HCT116 (cell line): ENCODE data around the gene PLXDC1. TPM values are rescaled to one million over a fixed set of nuclear protein-coding genes. Genes with fewer than 3 reads are reported as not detected.

Experiments
- ATAC-seq: fragments of 200-7000 bp; cut with Tn5 transposase; 2 replicates; pipeline ENCODE4 v1.9.1; 2020; ENCODE audit warnings: mild to moderate bottlenecking, moderate library complexity
- BruUV-seq: library from RNA; stranded (reverse); fragments of 400-500 nt; replicated peaks from 2 replicates; lab custom pipeline; 2021; lab: Mats Ljungman, UMichigan
- CTCF ChIA-PET: fragments of 300-600 bp; sonication (Branson Sonifier 250); formaldehyde crosslinking; loops from one replicate; lab custom pipeline; 2021; ENCODE audit warnings: antibody characterized with exemption; lab: Charles Lee
- POLR2A ChIA-PET: fragments of 300-600, 350-600 bp; sonication (Branson Sonifier 250); formaldehyde crosslinking; loops from one replicate; lab custom pipeline; 2021; ENCODE audit warnings: antibody characterized with exemption; lab: Charles Lee
- RAD21 ChIA-PET, 2 experiments: fragments of 300-600 bp; sonication (Branson Sonifier 250); formaldehyde crosslinking; loops; one replicate each; lab custom pipeline; 2023; ENCODE audit warnings: low total read pairs in 2 of 2; ENCODE audit not compliant: uncharacterized antibody in 2 of 2, unreplicated experiment in 2 of 2, low non-redundant PET in 1 of 2; lab: Charles Lee
- DNase-seq: peaks from one replicate; pipeline ENCODE4 v3.0.0-alpha.2; 2010; ENCODE audit warnings: low read depth, low spot score
- H2AFZ ChIP-seq: fragments of 200-600 bp; shearing (Covaris generic), sonication (generic); 2 replicates; pipeline ENCODE4 v1.6.1; 2017; ENCODE audit warnings: low read depth, mixed run types, mixed read lengths, antibody characterized with exemption, low read length; ENCODE audit not compliant: poor library complexity, severe bottlenecking
- H3K27ac ChIP-seq: 2 replicates; pipeline ENCODE4 v1.5.1; 2012; ENCODE audit warnings: low read depth, low read length
- H3K27me3 ChIP-seq: fragments of 200-600 bp; sonication (generic); 2 replicates; pipeline ENCODE4 v1.6.1; 2016; ENCODE audit warnings: mixed run types, low read length, mixed read lengths; ENCODE audit not compliant: insufficient read depth
- H3K36me3 ChIP-seq, 2 experiments: fragments of 200-500 bp in 1 of 2; fragments of 200-600 bp in 1 of 2; sonication (Bioruptor generic) in 1 of 2; sonication (generic) in 1 of 2; 2 replicates each; pipeline versions ENCODE4 v1.5.1 to v1.6.1; 2014 to 2016; ENCODE audit warnings: low read length in 2 of 2, inconsistent platforms in 1 of 2, mixed read lengths in 1 of 2, mixed run types in 1 of 2; ENCODE audit not compliant: insufficient read depth in 2 of 2, control insufficient read depth in 1 of 2
- H3K4me1 ChIP-seq, 2 experiments: fragments of 200-600 bp in 1 of 2; sonication (generic) in 1 of 2; 2 replicates each; pipeline versions ENCODE4 v1.5.1 to v1.6.1; 2012 to 2017; ENCODE audit warnings: low read length in 2 of 2, inconsistent platforms in 1 of 2, mild to moderate bottlenecking in 1 of 2, mixed read lengths in 1 of 2, mixed run types in 1 of 2, moderate library complexity in 1 of 2; ENCODE audit not compliant: insufficient read depth in 2 of 2, control insufficient read depth in 1 of 2
- H3K4me2 ChIP-seq: fragments of 200-600 bp; sonication (generic); 2 replicates; pipeline ENCODE4 v1.6.1; 2017; ENCODE audit warnings: mixed run types, low read length, mixed read lengths
- H3K4me3 ChIP-seq, 2 experiments: fragments of 200-600 bp in 1 of 2; sonication (generic) in 1 of 2; replicated peaks in 1 of 2; 2 replicates each; pipeline ENCODE4 v1.5.1; 2011 to 2016; ENCODE audit warnings: low read length in 2 of 2, control low read depth in 1 of 2, low read depth in 1 of 2, mild to moderate bottlenecking in 1 of 2, mixed read lengths in 1 of 2, mixed run types in 1 of 2
- H3K79me2 ChIP-seq: fragments of 200-600 bp; sonication (generic); 2 replicates; pipeline ENCODE4 v1.6.1; 2017; ENCODE audit warnings: mild to moderate bottlenecking, mixed run types, low read length, moderate library complexity, mixed read lengths; ENCODE audit not compliant: insufficient read depth
- H3K9ac ChIP-seq: fragments of 200-600 bp; sonication (generic); 2 replicates; pipeline ENCODE4 v1.6.1; 2016; ENCODE audit warnings: low read length, mixed read lengths
- H3K9me2 ChIP-seq: fragments of 200-600 bp; sonication (generic), shearing (Covaris generic); 2 replicates; pipeline ENCODE4 v1.6.1; 2017; ENCODE audit warnings: mixed run types, mild to moderate bottlenecking, moderate library complexity; ENCODE audit not compliant: insufficient read depth
- H3K9me3 ChIP-seq, 2 experiments: fragments of 200-500 bp in 1 of 2; fragments of 200-600 bp in 1 of 2; sonication (Bioruptor generic) in 1 of 2; sonication (generic) in 1 of 2; 2 replicates each; pipeline ENCODE4 v1.6.1; 2014 to 2017; ENCODE audit warnings: low read length in 2 of 2, mixed read lengths in 2 of 2, inconsistent platforms in 1 of 2, low read depth in 1 of 2, mild to moderate bottlenecking in 1 of 2, mixed run types in 1 of 2, moderate library complexity in 1 of 2; ENCODE audit not compliant: control insufficient read depth in 1 of 2, insufficient read depth in 1 of 2
- H4K20me1 ChIP-seq: fragments of 200-600 bp; sonication (generic), shearing (Covaris generic); 2 replicates; pipeline ENCODE4 v1.6.1; 2017; ENCODE audit warnings: mixed run types, mild to moderate bottlenecking, moderate library complexity; ENCODE audit not compliant: insufficient read depth
- CEBPB ChIP-seq: IDR thresholded peaks from 2 replicates; pipeline ENCODE4 v1.6.1; 2012; ENCODE audit warnings: low read depth
- FOSL1 ChIP-seq: IDR thresholded peaks from 2 replicates; pipeline ENCODE4 v1.6.1; 2012; ENCODE audit warnings: low read depth
- SIN3A ChIP-seq: IDR thresholded peaks from 2 replicates; pipeline ENCODE4 v1.6.1; 2012; ENCODE audit warnings: low read depth
- SP1 ChIP-seq: IDR thresholded peaks from 2 replicates; pipeline ENCODE4 v1.6.1; 2012; ENCODE audit warnings: low read depth
- SRF ChIP-seq: IDR thresholded peaks from 2 replicates; pipeline ENCODE4 v1.6.1; 2012; ENCODE audit warnings: low read depth
- TCF7L2 ChIP-seq: IDR thresholded peaks from 2 replicates; pipeline ENCODE4 v1.7.0; 2011; ENCODE audit warnings: borderline replicate concordance, inconsistent platforms; ENCODE audit not compliant: insufficient read depth, insufficient read length; ENCODE audit errors: extremely low read depth
- YY1 ChIP-seq: IDR thresholded peaks from 2 replicates; pipeline ENCODE4 v1.6.1; 2011; ENCODE audit warnings: low read length, low read depth, moderate library complexity, mild to moderate bottlenecking; ENCODE audit not compliant: insufficient replicate concordance; ENCODE audit errors: extremely low read depth
- intact Hi-C: fragments of 100-400 bp; cut with micrococcal nuclease; formaldehyde crosslinking; loops from 2 replicates; pipeline ENCODE4 v1.10.0; 2022
- total RNA-seq: library from RNA; stranded (reverse); gene quantifications from one replicate; pipeline ENCODE4 v1.2.1, GENCODE V29; 2021; ENCODE audit not compliant: unreplicated experiment
- TF ChIP-seq, protein P1 (sequence below), 3 experiments: fragments of 200-600 bp in 1 of 3; sonication (generic) in 1 of 3; IDR thresholded peaks in 2 of 3; conservative IDR thresholded peaks in 1 of 3; 2 replicates each; pipeline ENCODE4 v1.5.1; 2012 to 2017; ENCODE audit warnings: low read depth in 2 of 3, low read length in 2 of 3, antibody characterized with exemption in 1 of 3, borderline replicate concordance in 1 of 3, control low read depth in 1 of 3, mild to moderate bottlenecking in 1 of 3, mixed read lengths in 1 of 3, mixed run types in 1 of 3, moderate library complexity in 1 of 3; ENCODE audit not compliant: insufficient read depth in 1 of 3
- TF ChIP-seq, protein P2 (sequence below): IDR thresholded peaks from 2 replicates; pipeline ENCODE4 v1.6.1; 2012
- TF ChIP-seq, protein P3 (sequence below): IDR thresholded peaks from 2 replicates; pipeline ENCODE4 v1.6.1; 2011; ENCODE audit warnings: mild to moderate bottlenecking, low read length, moderate library complexity; ENCODE audit not compliant: insufficient replicate concordance; ENCODE audit errors: extremely low read depth
- TF ChIP-seq, protein P4 (sequence below): IDR thresholded peaks from 2 replicates; pipeline ENCODE4 v1.6.1; 2012
- TF ChIP-seq, protein P5 (sequence below): IDR thresholded peaks from 2 replicates; pipeline ENCODE4 v1.6.1; 2012; ENCODE audit warnings: low read depth

The PLXDC1 gene
- total RNA-seq, 1 experiment from 2014 or later: 1.8 TPM

DNA sequence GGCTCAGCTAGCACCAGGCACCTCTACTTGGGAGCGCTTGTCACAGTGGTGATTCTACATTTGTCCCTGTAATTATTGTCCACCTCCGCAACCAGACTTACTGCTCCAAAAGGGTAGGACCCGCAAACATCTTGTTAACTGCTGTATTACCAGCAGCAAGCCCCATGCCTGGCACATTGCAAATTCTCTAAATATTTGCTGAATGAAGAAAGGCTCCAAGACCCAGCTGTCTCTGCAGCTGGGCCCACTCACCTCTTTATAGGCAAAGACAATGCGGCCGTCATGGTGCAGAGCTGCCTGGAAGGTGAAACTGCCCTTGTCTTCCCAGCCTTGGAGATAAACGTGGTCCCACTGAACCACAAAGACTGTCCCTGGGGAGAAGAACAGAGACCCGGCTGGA is 44.3 kb downstream of the PLXDC1 start:
- TF ChIP-seq FOSL1 (no peak), SRF (no peak), SIN3A (no peak), SP1 (no peak), TCF7L2 (no peak), CEBPB (no peak), YY1 (no peak)
- TF ChIP-seq, protein P1, sequence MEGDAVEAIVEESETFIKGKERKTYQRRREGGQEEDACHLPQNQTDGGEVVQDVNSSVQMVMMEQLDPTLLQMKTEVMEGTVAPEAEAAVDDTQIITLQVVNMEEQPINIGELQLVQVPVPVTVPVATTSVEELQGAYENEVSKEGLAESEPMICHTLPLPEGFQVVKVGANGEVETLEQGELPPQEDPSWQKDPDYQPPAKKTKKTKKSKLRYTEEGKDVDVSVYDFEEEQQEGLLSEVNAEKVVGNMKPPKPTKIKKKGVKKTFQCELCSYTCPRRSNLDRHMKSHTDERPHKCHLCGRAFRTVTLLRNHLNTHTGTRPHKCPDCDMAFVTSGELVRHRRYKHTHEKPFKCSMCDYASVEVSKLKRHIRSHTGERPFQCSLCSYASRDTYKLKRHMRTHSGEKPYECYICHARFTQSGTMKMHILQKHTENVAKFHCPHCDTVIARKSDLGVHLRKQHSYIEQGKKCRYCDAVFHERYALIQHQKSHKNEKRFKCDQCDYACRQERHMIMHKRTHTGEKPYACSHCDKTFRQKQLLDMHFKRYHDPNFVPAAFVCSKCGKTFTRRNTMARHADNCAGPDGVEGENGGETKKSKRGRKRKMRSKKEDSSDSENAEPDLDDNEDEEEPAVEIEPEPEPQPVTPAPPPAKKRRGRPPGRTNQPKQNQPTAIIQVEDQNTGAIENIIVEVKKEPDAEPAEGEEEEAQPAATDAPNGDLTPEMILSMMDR (IDR thresholded peaks at IDR 0.05 in 2 of 3, conservative IDR thresholded peaks at IDR 0.05 in 1 of 3; ENCODE audit: borderline replicate concordance in 1 of 3, insufficient read depth in 1 of 3, low read depth in 2 of 3, low read length in 2 of 3): no peak
- TF ChIP-seq, protein P2, sequence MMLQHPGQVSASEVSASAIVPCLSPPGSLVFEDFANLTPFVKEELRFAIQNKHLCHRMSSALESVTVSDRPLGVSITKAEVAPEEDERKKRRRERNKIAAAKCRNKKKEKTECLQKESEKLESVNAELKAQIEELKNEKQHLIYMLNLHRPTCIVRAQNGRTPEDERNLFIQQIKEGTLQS: no peak
- TF ChIP-seq, protein P3, sequence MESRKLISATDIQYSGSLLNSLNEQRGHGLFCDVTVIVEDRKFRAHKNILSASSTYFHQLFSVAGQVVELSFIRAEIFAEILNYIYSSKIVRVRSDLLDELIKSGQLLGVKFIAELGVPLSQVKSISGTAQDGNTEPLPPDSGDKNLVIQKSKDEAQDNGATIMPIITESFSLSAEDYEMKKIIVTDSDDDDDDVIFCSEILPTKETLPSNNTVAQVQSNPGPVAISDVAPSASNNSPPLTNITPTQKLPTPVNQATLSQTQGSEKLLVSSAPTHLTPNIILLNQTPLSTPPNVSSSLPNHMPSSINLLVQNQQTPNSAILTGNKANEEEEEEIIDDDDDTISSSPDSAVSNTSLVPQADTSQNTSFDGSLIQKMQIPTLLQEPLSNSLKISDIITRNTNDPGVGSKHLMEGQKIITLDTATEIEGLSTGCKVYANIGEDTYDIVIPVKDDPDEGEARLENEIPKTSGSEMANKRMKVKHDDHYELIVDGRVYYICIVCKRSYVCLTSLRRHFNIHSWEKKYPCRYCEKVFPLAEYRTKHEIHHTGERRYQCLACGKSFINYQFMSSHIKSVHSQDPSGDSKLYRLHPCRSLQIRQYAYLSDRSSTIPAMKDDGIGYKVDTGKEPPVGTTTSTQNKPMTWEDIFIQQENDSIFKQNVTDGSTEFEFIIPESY: no peak
- TF ChIP-seq, protein P4, sequence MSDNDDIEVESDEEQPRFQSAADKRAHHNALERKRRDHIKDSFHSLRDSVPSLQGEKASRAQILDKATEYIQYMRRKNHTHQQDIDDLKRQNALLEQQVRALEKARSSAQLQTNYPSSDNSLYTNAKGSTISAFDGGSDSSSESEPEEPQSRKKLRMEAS: no peak
- TF ChIP-seq, protein P5, sequence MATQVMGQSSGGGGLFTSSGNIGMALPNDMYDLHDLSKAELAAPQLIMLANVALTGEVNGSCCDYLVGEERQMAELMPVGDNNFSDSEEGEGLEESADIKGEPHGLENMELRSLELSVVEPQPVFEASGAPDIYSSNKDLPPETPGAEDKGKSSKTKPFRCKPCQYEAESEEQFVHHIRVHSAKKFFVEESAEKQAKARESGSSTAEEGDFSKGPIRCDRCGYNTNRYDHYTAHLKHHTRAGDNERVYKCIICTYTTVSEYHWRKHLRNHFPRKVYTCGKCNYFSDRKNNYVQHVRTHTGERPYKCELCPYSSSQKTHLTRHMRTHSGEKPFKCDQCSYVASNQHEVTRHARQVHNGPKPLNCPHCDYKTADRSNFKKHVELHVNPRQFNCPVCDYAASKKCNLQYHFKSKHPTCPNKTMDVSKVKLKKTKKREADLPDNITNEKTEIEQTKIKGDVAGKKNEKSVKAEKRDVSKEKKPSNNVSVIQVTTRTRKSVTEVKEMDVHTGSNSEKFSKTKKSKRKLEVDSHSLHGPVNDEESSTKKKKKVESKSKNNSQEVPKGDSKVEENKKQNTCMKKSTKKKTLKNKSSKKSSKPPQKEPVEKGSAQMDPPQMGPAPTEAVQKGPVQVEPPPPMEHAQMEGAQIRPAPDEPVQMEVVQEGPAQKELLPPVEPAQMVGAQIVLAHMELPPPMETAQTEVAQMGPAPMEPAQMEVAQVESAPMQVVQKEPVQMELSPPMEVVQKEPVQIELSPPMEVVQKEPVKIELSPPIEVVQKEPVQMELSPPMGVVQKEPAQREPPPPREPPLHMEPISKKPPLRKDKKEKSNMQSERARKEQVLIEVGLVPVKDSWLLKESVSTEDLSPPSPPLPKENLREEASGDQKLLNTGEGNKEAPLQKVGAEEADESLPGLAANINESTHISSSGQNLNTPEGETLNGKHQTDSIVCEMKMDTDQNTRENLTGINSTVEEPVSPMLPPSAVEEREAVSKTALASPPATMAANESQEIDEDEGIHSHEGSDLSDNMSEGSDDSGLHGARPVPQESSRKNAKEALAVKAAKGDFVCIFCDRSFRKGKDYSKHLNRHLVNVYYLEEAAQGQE: no peak
- TF ChIP-seq, all 23 proteins: peak for 0
- Histone ChIP-seq H3K4me1 (no peaks in the 10 kb centered on the region), H2AFZ (no peak overlapping the region), H3K27ac (no peak overlapping the region), H3K9me3 (no peaks in the 10 kb centered on the region), H3K9ac (no peak overlapping the region), H3K4me2 (no peak overlapping the region), H3K79me2 (no peaks in the 10 kb centered on the region), H3K27me3 (0 out of 2 replicates have a peak, but pooled peaks cover 4% of the 10 kb centered on the region), H4K20me1 (no peaks in the 10 kb centered on the region), H3K9me2 (no peaks in the 10 kb centered on the region), H3K4me3 (no peak overlapping the region), H3K36me3 (no peaks in the 10 kb centered on the region)
- ATAC-seq (no peak), DNase-seq (no peak)
- BruUV-seq: no TSS peak
- POLR2A ChIA-PET: interaction anchor here (0.7 kb wide), 1 partner anchor 45 kb away, joined by 5 read pairs; no protein-coding TSS in a partner anchor
- intact Hi-C loops: no loop called here
- CTCF ChIA-PET: no interaction called here
- RAD21 ChIA-PET: no interaction called here
